Measurements from ENCODE around the gene TCOF1. TPM values are rescaled to one million over a fixed set of nuclear protein-coding genes. Genes with fewer than 3 reads are reported as not detected.

The TCOF1 gene
- total RNA-seq, 4 donors from 2014 or later = 32.1 to 64.8 (median 38.7) TPM

GRCh38 chr5:150391064-150391834, 33.8 kb downstream of the TCOF1 start:
- H3K4me3 ChIP-seq = no peak overlapping the region
- peaks cover 0 to 100% (median 16%) of the 10 kb centered on the region in 3 donors for H3K36me3 ChIP-seq
- H3K9me3 ChIP-seq = no peaks in the 10 kb centered on the region
- no peaks in the 10 kb centered on the region for H3K4me1 ChIP-seq
- H3K27me3 ChIP-seq = no peaks in the 10 kb centered on the region
- TF ChIP-seq POLR2A (IDR thresholded peaks at IDR 0.05) (no peak), EP300 (IDR thresholded peaks at IDR 0.05) (no peak), CTCF (IDR thresholded peaks at IDR 0.05) (no peak)
- WGBS, 2 donors = 83 to 94% methylated on average over 10 to 13 of the region's 13 CpGs
- H3K27ac ChIP-seq = no peak overlapping the region
- no peak for DNase-seq (ENCODE audit: low spot score in 2 of 2)

- Histone ChIP-seq H3K9me3 (no peaks in the 10 kb centered on the region), H3K4me3 (no peak overlapping the region), H3K36me3 (peaks cover 0 to 100% (median 20%) of the 10 kb centered on the region in 3 donors), H3K4me1 (no peaks in the 10 kb centered on the region), H3K27ac (no peak overlapping the region), H3K27me3 (no peaks in the 10 kb centered on the region)
- no peak for TF ChIP-seq CTCF (IDR thresholded peaks at IDR 0.05)
- TF ChIP-seq POLR2A (IDR thresholded peaks at IDR 0.05) = no peak
- no peak for TF ChIP-seq EP300 (IDR thresholded peaks at IDR 0.05)
- 91 to 95% methylated on average over 3 of the region's 3 CpGs for WGBS, 2 donors
- no peak for DNase-seq (ENCODE audit: low spot score in 2 of 2)
These were observed 34.5 kb downstream of the TCOF1 start for GRCh38 chr5:150391986-150392385.

- no peak overlapping the region for H3K4me3 ChIP-seq
- no peak for DNase-seq (ENCODE audit: low spot score in 2 of 2)
- 76 to 86% methylated on average over 3 to 7 of the region's 7 CpGs for WGBS, 2 donors
- no peak for TF ChIP-seq EP300 (IDR thresholded peaks at IDR 0.05)
- TF ChIP-seq CTCF (IDR thresholded peaks at IDR 0.05) = no peak
- TF ChIP-seq POLR2A (IDR thresholded peaks at IDR 0.05) = no peak
- H3K36me3 ChIP-seq = peaks cover 0 to 100% (median 13%) of the 10 kb centered on the region in 3 donors
- no peaks in the 10 kb centered on the region for H3K9me3 ChIP-seq
- H3K27me3 ChIP-seq = no peaks in the 10 kb centered on the region
- H3K4me1 ChIP-seq = peaks cover 0 to under 1% (median 0%) of the 10 kb centered on the region in 4 donors
- H3K27ac ChIP-seq = no peak overlapping the region
These were observed 35.2 kb downstream of the TCOF1 start for GRCh38 chr5:150392680-150393079.

GRCh38 chr5:150393096-150393645, 35.7 kb downstream of the TCOF1 start:
- H3K27me3 ChIP-seq = no peaks in the 10 kb centered on the region
- peaks cover 0 to 100% (median 12%) of the 10 kb centered on the region in 3 donors for H3K36me3 ChIP-seq
- no peak overlapping the region for H3K4me3 ChIP-seq
- no peak for DNase-seq (ENCODE audit: low spot score in 2 of 2)
- H3K9me3 ChIP-seq = no peaks in the 10 kb centered on the region
- TF ChIP-seq CTCF (IDR thresholded peaks at IDR 0.05) (no peak), EP300 (IDR thresholded peaks at IDR 0.05) (no peak), POLR2A (IDR thresholded peaks at IDR 0.05) (no peak)
- peaks cover 0 to 4% (median 0%) of the 10 kb centered on the region in 4 donors for H3K4me1 ChIP-seq
- WGBS, 2 donors = 64 to 72% methylated on average over 3 of the region's 3 CpGs
- no peak overlapping the region for H3K27ac ChIP-seq

GRCh38 chr5:150394131-150394530, 36.6 kb downstream of the TCOF1 start:
- TF ChIP-seq POLR2A (IDR thresholded peaks at IDR 0.05) (no peak), EP300 (IDR thresholded peaks at IDR 0.05) (no peak), CTCF (IDR thresholded peaks at IDR 0.05) (no peak)
- H3K36me3 ChIP-seq = peaks cover 0 to 100% (median 9%) of the 10 kb centered on the region in 3 donors
- no peaks in the 10 kb centered on the region for H3K27me3 ChIP-seq
- no peaks in the 10 kb centered on the region for H3K9me3 ChIP-seq
- H3K4me1 ChIP-seq = peaks cover 0 to 7% (median 0%) of the 10 kb centered on the region in 4 donors
- no peak for DNase-seq (ENCODE audit: low spot score in 2 of 2)
- WGBS, 2 donors = 61 to 67% methylated on average over 3 of the region's 3 CpGs
- H3K4me3 ChIP-seq = no peak overlapping the region
- no peak overlapping the region for H3K27ac ChIP-seq

Data from tibial nerve (tissue), 4 donors.